HL-60 (cell line): ENCODE data around the gene DNAJC25.

Experiments
- DNase-seq, 2 experiments: peaks; one replicate each; pipeline ENCODE4 v3.0.0-alpha.2; 2010 to 2020; ENCODE audit warnings: low read depth in 1 of 2, low spot score in 1 of 2
- H3K27ac ChIP-seq: fragments of 250-450 bp; sonication (Bioruptor Pico); replicated peaks from 2 replicates; pipeline ENCODE4 v1.5.1; 2020; ENCODE audit warnings: mild to moderate bottlenecking, moderate library complexity
- H3K27me3 ChIP-seq: fragments of 250-450 bp; sonication (Bioruptor Pico); 2 replicates; pipeline ENCODE4 v1.5.1; 2021; ENCODE audit warnings: mild to moderate bottlenecking, moderate library complexity; ENCODE audit not compliant: insufficient read depth, poor library complexity, severe bottlenecking
- H3K4me3 ChIP-seq: replicated peaks from 2 replicates; pipeline ENCODE4 v1.5.1; 2011; ENCODE audit warnings: mild to moderate bottlenecking, control low read depth, low read length; ENCODE audit not compliant: insufficient read depth
- GABPA ChIP-seq: IDR thresholded peaks from 2 replicates; pipeline ENCODE4 v1.6.1; 2012; ENCODE audit warnings: low read depth
- POLR2AphosphoS5 ChIP-seq: IDR thresholded peaks from 2 replicates; pipeline ENCODE4 v1.6.1; 2012; ENCODE audit warnings: low read depth
- REST ChIP-seq: IDR thresholded peaks from 2 replicates; pipeline ENCODE4 v1.6.1; 2012; ENCODE audit warnings: low read depth; ENCODE audit not compliant: insufficient replicate concordance
- SPI1 ChIP-seq: IDR thresholded peaks from 2 replicates; pipeline ENCODE4 v1.6.1; 2012; ENCODE audit warnings: low read depth, mild to moderate bottlenecking, borderline replicate concordance
- TF ChIP-seq, protein P1 (sequence below): IDR thresholded peaks from one replicate; pipeline ENCODE4 v1.5.1; 2011; ENCODE audit warnings: low read length, control low read depth, inconsistent platforms; ENCODE audit not compliant: insufficient read depth

Gene DNAJC25

DNA sequence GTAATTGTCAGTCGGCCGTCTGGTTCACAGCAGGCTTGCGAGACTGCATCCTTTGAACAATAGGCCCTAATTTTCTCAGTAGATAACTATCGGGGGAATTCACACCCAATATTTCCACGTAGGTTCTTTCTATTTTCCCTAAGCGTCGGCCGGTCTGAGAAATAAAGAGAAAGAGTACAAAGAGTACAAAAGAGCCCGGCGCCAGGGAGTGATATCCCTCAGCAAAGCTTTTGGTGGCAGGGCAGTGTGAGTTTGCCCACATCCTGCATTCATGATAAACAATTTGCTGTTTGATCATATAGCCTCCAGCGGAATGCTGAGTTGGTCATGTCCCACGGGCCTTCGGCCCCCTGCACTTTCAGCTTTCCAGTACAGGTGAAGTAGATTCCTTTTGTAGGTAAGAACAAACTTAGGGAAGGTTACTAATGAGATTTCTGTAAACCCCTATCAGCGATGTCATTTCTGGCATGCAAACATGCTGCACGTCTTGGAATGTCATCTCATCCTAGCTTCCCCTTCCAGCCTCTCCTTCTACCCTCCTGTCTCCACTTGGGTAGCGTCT is 27.0 kb upstream of the DNAJC25 start:
- no peak overlapping the region for H3K4me3 ChIP-seq
- H3K27me3 ChIP-seq: no peaks in the 10 kb centered on the region
- H3K27ac ChIP-seq: no peak overlapping the region
- TF ChIP-seq, protein P1, sequence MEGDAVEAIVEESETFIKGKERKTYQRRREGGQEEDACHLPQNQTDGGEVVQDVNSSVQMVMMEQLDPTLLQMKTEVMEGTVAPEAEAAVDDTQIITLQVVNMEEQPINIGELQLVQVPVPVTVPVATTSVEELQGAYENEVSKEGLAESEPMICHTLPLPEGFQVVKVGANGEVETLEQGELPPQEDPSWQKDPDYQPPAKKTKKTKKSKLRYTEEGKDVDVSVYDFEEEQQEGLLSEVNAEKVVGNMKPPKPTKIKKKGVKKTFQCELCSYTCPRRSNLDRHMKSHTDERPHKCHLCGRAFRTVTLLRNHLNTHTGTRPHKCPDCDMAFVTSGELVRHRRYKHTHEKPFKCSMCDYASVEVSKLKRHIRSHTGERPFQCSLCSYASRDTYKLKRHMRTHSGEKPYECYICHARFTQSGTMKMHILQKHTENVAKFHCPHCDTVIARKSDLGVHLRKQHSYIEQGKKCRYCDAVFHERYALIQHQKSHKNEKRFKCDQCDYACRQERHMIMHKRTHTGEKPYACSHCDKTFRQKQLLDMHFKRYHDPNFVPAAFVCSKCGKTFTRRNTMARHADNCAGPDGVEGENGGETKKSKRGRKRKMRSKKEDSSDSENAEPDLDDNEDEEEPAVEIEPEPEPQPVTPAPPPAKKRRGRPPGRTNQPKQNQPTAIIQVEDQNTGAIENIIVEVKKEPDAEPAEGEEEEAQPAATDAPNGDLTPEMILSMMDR: no peak
- TF ChIP-seq POLR2AphosphoS5 (no peak), REST (no peak), GABPA (no peak), SPI1 (no peak)
- DNase-seq: no peak

GRCh38 chr9:111605041-111605559 is 26.0 kb upstream of the DNAJC25 start:
- H3K27ac ChIP-seq: no peak overlapping the region
- TF ChIP-seq SPI1 (no peak), POLR2AphosphoS5 (no peak), GABPA (no peak)
- no peak overlapping the region for H3K4me3 ChIP-seq
- no peaks in the 10 kb centered on the region for H3K27me3 ChIP-seq
- DNase-seq: no peak

DNA sequence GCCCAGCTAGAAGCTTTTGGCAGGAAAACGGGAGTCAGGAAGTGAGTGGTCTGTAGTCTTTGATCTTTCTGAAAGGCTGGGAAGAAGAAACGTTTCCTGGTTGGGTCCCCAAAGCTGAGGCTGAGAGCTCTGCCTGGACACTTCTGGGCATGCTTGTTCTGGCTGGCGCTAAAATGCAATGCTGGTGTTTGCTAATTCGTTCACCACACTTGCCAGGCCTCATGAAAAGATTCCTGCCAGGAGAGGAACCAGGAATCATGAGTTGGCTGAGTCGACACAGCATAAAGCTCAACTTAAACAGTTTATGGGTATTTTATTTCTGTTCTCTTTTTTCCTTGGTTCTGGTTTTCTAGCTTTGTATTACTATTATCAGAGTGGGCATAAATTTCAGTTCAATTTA is 21.0 kb upstream of the DNAJC25 start:
- Histone ChIP-seq H3K4me3 (no peak overlapping the region), H3K27me3 (no peaks in the 10 kb centered on the region), H3K27ac (no peak overlapping the region)
- DNase-seq: no peak
- TF ChIP-seq REST (no peak), SPI1 (no peak), POLR2AphosphoS5 (no peak), GABPA (no peak)
- TF ChIP-seq, protein P1: no peak

DNA sequence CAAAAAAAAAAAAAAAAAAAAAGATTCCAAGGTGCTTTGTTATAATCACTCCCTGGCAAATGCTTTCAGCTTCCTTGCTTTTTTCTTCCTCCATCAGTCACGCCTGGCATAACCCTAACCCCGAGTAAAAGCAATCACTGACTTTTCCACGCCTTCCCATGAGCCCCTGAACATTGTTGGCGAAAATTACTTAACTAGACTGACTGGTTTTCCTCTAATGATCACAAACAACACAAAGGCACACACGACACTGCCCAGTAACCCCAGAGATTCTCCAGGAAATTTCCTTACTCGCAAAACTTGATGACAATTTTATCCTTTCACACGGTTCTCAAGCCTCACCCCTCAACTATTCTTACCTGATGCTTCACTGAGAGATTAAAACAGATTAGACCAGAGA is 20.3 kb upstream of the DNAJC25 start:
- Histone ChIP-seq H3K27me3 (no peaks in the 10 kb centered on the region), H3K4me3 (no peak overlapping the region), H3K27ac (no peak overlapping the region)
- TF ChIP-seq, protein P1: no peak
- no peak for TF ChIP-seq POLR2AphosphoS5
- no peak for TF ChIP-seq SPI1
- no peak for TF ChIP-seq REST
- no peak for TF ChIP-seq GABPA
- DNase-seq: no peak
